H1 (cell line): Measurements from ENCODE around the gene DRGX. TPM values are rescaled to one million over a fixed set of nuclear protein-coding genes. Genes with fewer than 3 reads are reported as not detected.

Experiments
- CTCF ChIA-PET: fragments of 300-600 bp; sonication (Branson Sonifier 250); formaldehyde crosslinking; loops from one replicate; lab custom pipeline; 2021; ENCODE audit not compliant: partially characterized antibody; lab: Charles Lee
- POLR2A ChIA-PET: fragments of 300-600 bp; sonication (Branson Sonifier 250); formaldehyde crosslinking; loops from one replicate; lab custom pipeline; 2021; ENCODE audit warnings: inconsistent platforms; ENCODE audit not compliant: partially characterized antibody; lab: Charles Lee
- DNase-seq, 2 experiments: peaks; one replicate each; pipeline versions ENCODE4 v3.0.0 to v3.0.0-alpha.2; 2010 to 2022; ENCODE audit warnings: low spot score in 2 of 2, low read depth in 1 of 2, mixed read lengths in 1 of 2
- FAIRE-seq: peaks from 2 replicates; lab custom pipeline; 2011; peaks lifted over from hg19 to GRCh38; lab: Jason Lieb, UNC
- H2AFZ ChIP-seq: 2 replicates; pipeline ENCODE4 v1.8.1; 2012; ENCODE audit warnings: low read length, inconsistent platforms
- H2AK5ac ChIP-seq: 2 replicates; pipeline ENCODE4 v1.6.1; 2013; ENCODE audit warnings: low read depth, low read length
- H2BK120ac ChIP-seq: replicated peaks from 2 replicates; pipeline ENCODE3; 2013; ENCODE audit warnings: low read depth, low read length, inconsistent platforms
- H2BK12ac ChIP-seq: 2 replicates; pipeline ENCODE4 v1.6.1; 2013; ENCODE audit warnings: low read depth, low read length
- H2BK15ac ChIP-seq: 2 replicates; pipeline ENCODE4 v1.6.1; 2013; ENCODE audit warnings: low read length
- H2BK20ac ChIP-seq: 2 replicates; pipeline ENCODE4 v1.6.1; 2013; ENCODE audit warnings: low read length
- H2BK5ac ChIP-seq: 2 replicates; pipeline ENCODE4 v1.6.1; 2013; ENCODE audit warnings: low read depth, low read length
- H3K14ac ChIP-seq: 2 replicates; pipeline ENCODE4 v1.6.1; 2013; ENCODE audit warnings: inconsistent platforms; ENCODE audit not compliant: insufficient read length
- H3K18ac ChIP-seq: 2 replicates; pipeline ENCODE4 v1.6.1; 2013; ENCODE audit warnings: low read length; ENCODE audit errors: extremely low read depth
- H3K23ac ChIP-seq: 2 replicates; pipeline ENCODE4 v1.6.1; 2013; ENCODE audit warnings: inconsistent platforms; ENCODE audit not compliant: insufficient read length
- H3K23me2 ChIP-seq: 2 replicates; pipeline ENCODE4 v1.6.1; 2013; ENCODE audit warnings: low read depth, low read length
- H3K27ac ChIP-seq: 2 replicates; pipeline ENCODE4 v1.6.1; 2011; ENCODE audit warnings: low read depth, low read length, inconsistent platforms
- H3K27me3 ChIP-seq, 4 experiments: replicated peaks in 1 of 4; 1 replicate in 1 of 4; 2 replicates in 3 of 4; pipeline versions ENCODE4 v1.6.1 to v1.8.1; 2011 to 2013; ENCODE audit warnings: low read length in 3 of 4, mild to moderate bottlenecking in 3 of 4, inconsistent platforms in 2 of 4, mixed read lengths in 2 of 4, moderate library complexity in 1 of 4; ENCODE audit not compliant: control insufficient read depth in 3 of 4, insufficient read depth in 3 of 4; ENCODE audit errors: extremely low read depth in 1 of 4
- H3K36me3 ChIP-seq, 4 experiments: 2 replicates each; pipeline versions ENCODE4 v1.6.1 to v1.8.1; 2011 to 2013; ENCODE audit warnings: mild to moderate bottlenecking in 4 of 4, low read length in 3 of 4, moderate library complexity in 2 of 4, control low read depth in 1 of 4, inconsistent platforms in 1 of 4; ENCODE audit not compliant: insufficient read depth in 4 of 4, control insufficient read depth in 2 of 4
- H3K4ac ChIP-seq: replicated peaks from 2 replicates; pipeline ENCODE3; 2013; ENCODE audit warnings: low read length, low read depth, mixed read lengths, inconsistent platforms; ENCODE audit not compliant: insufficient read length
- H3K4me1 ChIP-seq, 4 experiments: replicated peaks in 1 of 4; 1 replicate in 1 of 4; 2 replicates in 3 of 4; pipeline versions ENCODE4 v1.6.1 to v1.8.1; 2011 to 2013; ENCODE audit warnings: low read length in 3 of 4, inconsistent platforms in 2 of 4, mixed read lengths in 1 of 4; ENCODE audit not compliant: insufficient read depth in 4 of 4, control insufficient read depth in 3 of 4
- H3K4me2 ChIP-seq, 2 experiments: 2 replicates each; pipeline versions ENCODE4 v1.6.1 to v1.8.1; 2011 to 2013; ENCODE audit warnings: low read depth in 2 of 2, low read length in 2 of 2, control low read depth in 1 of 2, inconsistent platforms in 1 of 2, mild to moderate bottlenecking in 1 of 2; ENCODE audit not compliant: insufficient read depth in 1 of 2
- H3K4me3 ChIP-seq, 4 experiments: fragments of 200-600, 300-600 bp in 1 of 4; sonication (generic), shearing (Covaris generic), sonication (Bioruptor Twin) in 1 of 4; 2 replicates each; pipeline versions ENCODE4 v1.5.1 to v1.8.1; 2011 to 2016; ENCODE audit warnings: low read length in 4 of 4, low read depth in 3 of 4, control low read depth in 2 of 4, inconsistent platforms in 2 of 4, mild to moderate bottlenecking in 2 of 4, mixed read lengths in 1 of 4, moderate library complexity in 1 of 4; ENCODE audit not compliant: insufficient read depth in 2 of 4; ENCODE audit errors: extremely low read depth in 1 of 4
- H3K56ac ChIP-seq: replicated peaks from 2 replicates; pipeline ENCODE3; 2013; ENCODE audit warnings: low read depth, mild to moderate bottlenecking, mixed read lengths, low read length, inconsistent platforms; ENCODE audit not compliant: insufficient read length
- H3K79me1 ChIP-seq: 2 replicates; pipeline ENCODE4 v1.6.1; 2013; ENCODE audit warnings: low read depth, low read length, control low read depth
- H3K79me2 ChIP-seq, 2 experiments: 2 replicates each; pipeline versions ENCODE4 v1.6.1 to v1.8.1; 2012 to 2013; ENCODE audit warnings: low read length in 2 of 2, mild to moderate bottlenecking in 2 of 2, inconsistent platforms in 1 of 2; ENCODE audit not compliant: insufficient read depth in 2 of 2, control insufficient read depth in 1 of 2
- H3K9ac ChIP-seq, 4 experiments: replicated peaks in 1 of 4; 1 replicate in 1 of 4; 2 replicates in 3 of 4; pipeline versions ENCODE4 v1.6.1 to v1.8.1; 2011 to 2013; ENCODE audit warnings: low read depth in 3 of 4, low read length in 3 of 4, control low read depth in 2 of 4, mild to moderate bottlenecking in 2 of 4, moderate library complexity in 2 of 4, inconsistent platforms in 1 of 4; ENCODE audit errors: extremely low read depth in 1 of 4
- H3K9me3 ChIP-seq, 2 experiments: 2 replicates each; pipeline versions ENCODE4 v1.6.1 to v1.8.1; 2012 to 2013; ENCODE audit warnings: mild to moderate bottlenecking in 2 of 2, moderate library complexity in 2 of 2, control low read depth in 1 of 2, inconsistent platforms in 1 of 2, low read depth in 1 of 2, low read length in 1 of 2, mixed read lengths in 1 of 2; ENCODE audit not compliant: insufficient read depth in 2 of 2
- H4K20me1 ChIP-seq, 2 experiments: replicated peaks in 1 of 2; 2 replicates each; pipeline versions ENCODE3 to v1.8.1; 2011 to 2013; ENCODE audit warnings: inconsistent platforms in 2 of 2, low read length in 2 of 2, mild to moderate bottlenecking in 1 of 2; ENCODE audit not compliant: insufficient read depth in 2 of 2, control insufficient read depth in 1 of 2
- H4K5ac ChIP-seq: 2 replicates; pipeline ENCODE4 v1.6.1; 2013; ENCODE audit warnings: low read length, low read depth, mixed read lengths, inconsistent platforms; ENCODE audit not compliant: insufficient read length
- H4K8ac ChIP-seq: 2 replicates; pipeline ENCODE4 v1.8.0; 2013; ENCODE audit warnings: mild to moderate bottlenecking, moderate library complexity, low read length, inconsistent platforms; ENCODE audit not compliant: insufficient read depth; ENCODE audit errors: extremely low read depth
- H4K91ac ChIP-seq: replicated peaks from 2 replicates; pipeline ENCODE3; 2013; ENCODE audit warnings: low read length, mixed read lengths, inconsistent platforms; ENCODE audit not compliant: insufficient read length
- CBX5 ChIP-seq: fragments of 300-800, 300-1000 bp; sonication (generic); IDR thresholded peaks from 2 replicates; pipeline ENCODE4 v1.7.1; 2016; ENCODE audit warnings: antibody characterized with exemption, low read length, low read depth
- PHF8 ChIP-seq: fragments of 200-600 bp; sonication (generic); conservative IDR thresholded peaks from 2 replicates; pipeline ENCODE4 v1.7.1; 2012; ENCODE audit warnings: low read depth, mild to moderate bottlenecking, inconsistent platforms, low read length, moderate library complexity
- POLR2A ChIP-seq, 2 experiments: IDR thresholded peaks; 1 replicate in 1 of 2; 2 replicates in 1 of 2; pipeline ENCODE4 v1.6.1; 2011; ENCODE audit warnings: low read depth in 2 of 2, low read length in 2 of 2, mild to moderate bottlenecking in 2 of 2; ENCODE audit errors: control extremely low read depth in 1 of 2
- WGBS, 2 experiments: shearing (Covaris generic) in 1 of 2; methylation state at CpG; one replicate each; pipeline versions ENCODE4 v1.1.6 to v1.1.7; 2013 to 2015; ENCODE audit warnings: low lambda C conversion rate in 2 of 2, mixed read lengths in 2 of 2, inconsistent platforms in 1 of 2, low coverage in 1 of 2, missing lambda C conversion rate in 1 of 2; ENCODE audit not compliant: insufficient replicate concordance in 2 of 2, insufficient coverage in 1 of 2, insufficient read length in 1 of 2; ENCODE audit errors: extremely low coverage in 1 of 2, missing lambda C conversion rate in 1 of 2; 5-methylcytosine and 5-hydroxymethylcytosine counted together
- polyA plus RNA-seq, 7 experiments: library from polyadenylated mRNA; depleted of rRNA in 3 of 7; stranded (reverse) in 5 of 7; unstranded in 2 of 7; fragments of >200 nt in 5 of 7; fragments of 200-250 nt in 2 of 7; gene quantifications; 1 replicate in 5 of 7; 2 replicates in 1 of 7; 4 replicates in 1 of 7; pipeline versions ENCODE4 v1.2.1 to v1.2.3, GENCODE V29; 2011 to 2013; ENCODE audit warnings: missing spikeins in 2 of 7, mixed read lengths in 2 of 7
- total RNA-seq: library from RNA; stranded (reverse); fragmentation: NEBNext Ultra II Directional; extraction: Animal tissue kit (Norgen Biotek cat#: 25700); gene quantifications from 2 replicates; pipeline ENCODE4 v1.2.1, GENCODE V29; 2021

The DRGX gene
- total and polyA plus RNA-seq, 2 of the 8 experiments (the other 6 are each of a cell fraction or from before 2014, with no cell fraction given) = not detected

DNA sequence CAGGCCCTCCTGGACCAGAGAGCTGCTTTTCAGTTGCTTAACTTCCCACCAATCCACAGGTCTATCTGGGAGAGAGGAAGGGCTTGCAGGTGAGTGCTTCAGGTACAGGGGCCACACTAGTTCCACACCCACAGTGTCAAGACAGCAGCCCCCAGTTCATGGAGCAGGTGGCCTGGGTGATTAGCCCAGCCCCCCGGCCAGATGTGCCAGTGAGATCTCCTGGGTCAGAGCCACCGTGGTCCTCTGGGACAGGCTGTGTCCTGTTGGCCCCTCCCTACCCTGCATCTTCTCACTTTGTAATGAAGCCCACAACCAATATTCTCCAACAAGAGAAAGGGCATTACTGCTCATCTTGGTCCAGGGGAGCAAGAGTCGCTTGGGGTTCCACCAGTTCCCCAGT lies 30.6 kb downstream of the DRGX start:
- Histone ChIP-seq H3K4me2 (no peak overlapping the region), H2BK12ac (no peak overlapping the region), H3K18ac (no peak overlapping the region), H3K56ac (no peak overlapping the region), H3K79me2 (no peaks in the 10 kb centered on the region), H3K27ac (no peak overlapping the region), H3K14ac (no peak overlapping the region)
- POLR2A ChIA-PET = no interaction called here
- no peak for TF ChIP-seq POLR2A (IDR thresholded peaks at IDR 0.05; ENCODE audit: control extremely low read depth in 1 of 2, low read depth in 2 of 2, low read length in 2 of 2)
- no peak for TF ChIP-seq PHF8
- TF ChIP-seq CBX5 = no peak
- TF ChIP-seq, all 59 proteins: peak for 0
- H3K4me3 ChIP-seq = no peak overlapping the region
- H2AK5ac ChIP-seq = no peak overlapping the region
- H3K23me2 ChIP-seq = no peaks in the 10 kb centered on the region
- no peak overlapping the region for H3K9ac ChIP-seq
- no peak overlapping the region for H2BK120ac ChIP-seq
- H2BK5ac ChIP-seq = no peak overlapping the region
- no peaks in the 10 kb centered on the region for H3K36me3 ChIP-seq
- FAIRE-seq (no peak), DNase-seq (no peak)
- H2BK15ac ChIP-seq = no peak overlapping the region
- CTCF ChIA-PET = interaction anchor here (0.9 kb wide), 1 partner anchor 39 kb away, joined by 3 read pairs; no protein-coding TSS in a partner anchor
- no peaks in the 10 kb centered on the region for H3K9me3 ChIP-seq
- peaks cover 0 to 5% (median 2%) of the 10 kb centered on the region in 4 experiments; a peak in 5 of 7 replicates for H3K4me1 ChIP-seq
- 93% methylated on average over 3 of the region's 3 CpGs; no CpG with 5 or more reads in 1 of the 2 experiments for WGBS, 2 experiments
- H2AFZ ChIP-seq = no peak overlapping the region
- no peak overlapping the region for H4K8ac ChIP-seq
- no peaks in the 10 kb centered on the region for H4K20me1 ChIP-seq
- H3K27me3 ChIP-seq = no peaks in the 10 kb centered on the region; a peak in 1 of 7 replicates
- no peak overlapping the region for H3K4ac ChIP-seq
- no peak overlapping the region for H4K91ac ChIP-seq
- H2BK20ac ChIP-seq = no peak overlapping the region
- no peak overlapping the region for H4K5ac ChIP-seq
- no peak overlapping the region for H3K23ac ChIP-seq
- no peaks in the 10 kb centered on the region for H3K79me1 ChIP-seq
